Natural killer cell (primary cell): ENCODE data around the gene MRPS35. TPM values are rescaled to one million over a fixed set of nuclear protein-coding genes. Genes with fewer than 3 reads are reported as not detected.

Experiments used
- ATAC-seq, 3 donors: fragments of 150-1000 bp in 2 of 3; fragments of 200-7000 bp in 1 of 3; cut with Tn5 transposase; 1 replicate in 1 of 3; 2 replicates in 2 of 3; pipeline ENCODE4 v1.10.0; 2021; ENCODE audit warnings: mild to moderate bottlenecking in 2 of 3, moderate library complexity in 2 of 3
- DNase-seq, 2 donors: peaks; one replicate each; pipeline versions ENCODE4 v3.0.0 to v3.0.0-alpha.2; 2013 to 2021; ENCODE audit warnings: mixed read lengths in 1 of 2
- H3K27ac ChIP-seq: one replicate; pipeline ENCODE4 v1.5.1; 2013; ENCODE audit warnings: mild to moderate bottlenecking, low read length
- H3K27me3 ChIP-seq: one replicate; pipeline ENCODE4 v1.6.1; 2013; ENCODE audit warnings: low read length; ENCODE audit not compliant: control insufficient read depth, insufficient read depth
- H3K36me3 ChIP-seq: one replicate; pipeline ENCODE4 v1.6.1; 2013; ENCODE audit warnings: low read length; ENCODE audit not compliant: control insufficient read depth, insufficient read depth
- H3K4me1 ChIP-seq: one replicate; pipeline ENCODE4 v1.6.1; 2013; ENCODE audit warnings: low read length; ENCODE audit not compliant: control insufficient read depth, insufficient read depth
- H3K4me3 ChIP-seq: one replicate; pipeline ENCODE4 v1.5.1; 2013; ENCODE audit warnings: low read length
- H3K9me3 ChIP-seq: one replicate; pipeline ENCODE4 v1.6.1; 2013; ENCODE audit warnings: low read length; ENCODE audit not compliant: control insufficient read depth, insufficient read depth
- H3K27ac Mint-ChIP-seq, 2 donors: one replicate each; pipeline ENCODE4 v1.8.0; 2022; ENCODE audit warnings: mild to moderate bottlenecking in 2 of 2, mixed read lengths in 2 of 2, moderate library complexity in 1 of 2
- H3K27me3 Mint-ChIP-seq, 2 donors: one replicate each; pipeline ENCODE4 v1.8.0; 2022; ENCODE audit warnings: low read depth in 2 of 2, mixed read lengths in 2 of 2
- H3K36me3 Mint-ChIP-seq: one replicate; pipeline ENCODE4 v1.8.0; 2022; ENCODE audit warnings: mixed read lengths
- H3K4me1 Mint-ChIP-seq, 2 donors: one replicate each; pipeline ENCODE4 v1.8.0; 2022; ENCODE audit warnings: mixed read lengths in 2 of 2
- H3K4me3 Mint-ChIP-seq: one replicate; pipeline ENCODE4 v1.8.0; 2022; ENCODE audit warnings: mild to moderate bottlenecking, moderate library complexity, mixed read lengths
- H3K9me3 Mint-ChIP-seq, 2 donors: one replicate each; pipeline ENCODE4 v1.8.0; 2022; ENCODE audit warnings: mixed read lengths in 2 of 2
- CTCF ChIP-seq: fragments of 200-600 bp; IDR thresholded peaks from one replicate; pipeline ENCODE4 v1.8.0; 2022; ENCODE audit warnings: antibody characterized with exemption
- WGBS: methylation state at CpG from one replicate; pipeline ENCODE4 v1.1.7; 2013; ENCODE audit warnings: missing lambda C conversion rate; ENCODE audit not compliant: insufficient coverage; 5-methylcytosine and 5-hydroxymethylcytosine counted together
- intact Hi-C: fragments of 100-400 bp; cut with micrococcal nuclease; formaldehyde crosslinking; loops from one replicate; pipeline ENCODE4 v1.14.2; 2022
- total RNA-seq, 4 donors: library from RNA; stranded (reverse); fragments of 120-200 nt in 1 of 4; gene quantifications; one replicate each; pipeline versions ENCODE4 v1.2.3 to v1.2.4, GENCODE V29; 2013 to 2022

The MRPS35 gene
- total RNA-seq, 3 donors from 2014 or later (not counting 1 experiment from before 2014, with no cell fraction given) = 16.7 to 20.5 (median 18.6) TPM

DNA sequence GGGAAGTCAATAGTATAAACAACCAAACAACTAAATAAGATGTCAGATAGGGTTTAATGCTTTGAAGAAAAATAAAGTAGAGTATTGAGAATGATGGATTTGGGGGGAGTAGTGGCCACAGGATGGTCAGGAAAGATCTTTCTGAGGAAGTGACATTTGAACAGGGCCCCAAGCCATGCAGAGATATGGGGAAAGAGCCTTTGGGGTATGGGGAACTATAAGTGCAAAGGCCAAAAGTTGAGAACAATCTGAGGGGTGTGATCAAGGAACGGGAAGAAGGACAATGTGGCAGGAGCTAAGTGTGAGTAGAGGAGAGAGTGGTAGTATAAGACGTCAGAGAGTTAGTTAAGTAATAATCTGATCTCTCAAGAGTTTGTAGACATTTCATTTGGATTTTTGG is 1.3 kb downstream of the MRPS35 start:
- intact Hi-C loops = loop anchor here (2.0 kb wide), 1 partner anchor 187 kb away; the partner anchor contains the start of gene PPFIBP1
- no peak overlapping the region for H3K27ac ChIP-seq
- 82% methylated on average over 2 of the region's 2 CpGs for WGBS
- H3K27ac Mint-ChIP-seq = peak overlapping the region in 1 of 2 donors; percentile 90
- no peaks in the 10 kb centered on the region for H3K9me3 Mint-ChIP-seq
- no peak for ATAC-seq
- peaks cover 12% of the 10 kb centered on the region for H3K4me1 ChIP-seq
- TF ChIP-seq CTCF = no peak
- no peak overlapping the region for H3K4me3 ChIP-seq
- peaks cover 2% of the 10 kb centered on the region for H3K27me3 ChIP-seq
- no peaks in the 10 kb centered on the region for H3K9me3 ChIP-seq
- DNase-seq = no peak
- peaks cover 28 to 39% of the 10 kb centered on the region in 2 donors for H3K4me1 Mint-ChIP-seq
- H3K4me3 Mint-ChIP-seq = peak overlapping the region; percentile 95
- peaks cover 10% of the 10 kb centered on the region for H3K36me3 ChIP-seq
- H3K36me3 Mint-ChIP-seq = no peaks in the 10 kb centered on the region
- peaks cover 0 to 3% of the 10 kb centered on the region in 2 donors for H3K27me3 Mint-ChIP-seq

DNA sequence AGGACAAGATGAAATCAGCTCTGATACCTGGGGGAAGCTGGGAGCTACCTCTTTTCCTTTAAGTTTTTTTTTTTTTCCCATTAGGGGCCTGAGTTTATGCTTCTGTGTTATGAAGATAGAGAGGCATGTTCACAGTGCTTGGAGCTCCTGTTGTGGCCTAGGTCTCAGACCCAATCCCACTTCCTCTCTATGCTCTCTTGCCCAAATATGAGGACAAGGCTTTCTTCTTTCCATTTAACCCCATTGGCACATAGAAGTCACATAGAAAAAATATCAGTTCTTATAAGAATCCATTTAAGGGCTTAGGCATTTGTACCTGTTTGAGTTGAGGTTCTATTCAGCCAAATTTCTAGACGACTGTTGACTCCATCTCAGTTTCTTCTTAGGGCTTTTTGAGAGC is 12.6 kb downstream of the MRPS35 start:
- peaks cover 49% of the 10 kb centered on the region for H3K36me3 ChIP-seq
- H3K9me3 Mint-ChIP-seq = no peaks in the 10 kb centered on the region
- 88% methylated on average over 1 of the region's 1 CpG for WGBS
- DNase-seq (no peak), ATAC-seq (no peak)
- no peaks in the 10 kb centered on the region for H3K27me3 Mint-ChIP-seq
- H3K4me1 ChIP-seq = no peaks in the 10 kb centered on the region
- no peak overlapping the region for H3K4me3 Mint-ChIP-seq
- no peaks in the 10 kb centered on the region for H3K36me3 Mint-ChIP-seq
- H3K9me3 ChIP-seq = no peaks in the 10 kb centered on the region
- no peak overlapping the region for H3K27ac Mint-ChIP-seq
- H3K27ac ChIP-seq = no peak overlapping the region
- no peaks in the 10 kb centered on the region for H3K4me1 Mint-ChIP-seq
- H3K4me3 ChIP-seq = no peak overlapping the region
- H3K27me3 ChIP-seq = no peaks in the 10 kb centered on the region
- no peak for TF ChIP-seq CTCF
- intact Hi-C loops = no loop called here

DNA sequence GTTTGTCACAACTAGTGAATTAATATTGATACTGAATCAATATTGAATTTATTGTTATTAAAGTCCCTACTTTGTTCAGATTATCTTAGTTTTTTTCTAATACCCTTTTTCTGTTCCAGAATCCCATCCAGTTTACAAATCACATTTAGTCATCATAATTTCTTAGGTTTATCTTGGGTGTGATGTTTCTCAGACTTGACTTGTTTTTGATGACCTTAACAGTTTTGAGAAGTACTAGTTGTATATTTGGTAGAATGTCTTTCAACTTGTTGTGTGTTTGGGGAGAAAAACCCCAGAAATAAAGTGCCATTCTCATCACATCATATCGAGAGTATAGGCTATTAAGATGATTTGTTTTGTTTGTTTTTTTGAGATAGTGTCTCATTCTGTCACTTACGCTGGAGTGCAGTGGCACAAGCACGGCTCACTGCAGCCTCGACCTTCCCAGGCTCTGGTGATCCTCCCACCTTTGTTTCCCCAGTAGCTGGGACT is 19.5 kb downstream of the MRPS35 start:
- ATAC-seq (no peak), DNase-seq (no peak)
- no peaks in the 10 kb centered on the region for H3K27me3 ChIP-seq
- 100% methylated on average over 3 of the region's 4 CpGs for WGBS
- H3K4me1 ChIP-seq = no peaks in the 10 kb centered on the region
- no peak overlapping the region for H3K27ac ChIP-seq
- no peaks in the 10 kb centered on the region for H3K27me3 Mint-ChIP-seq
- no peaks in the 10 kb centered on the region for H3K9me3 Mint-ChIP-seq
- no peaks in the 10 kb centered on the region for H3K9me3 ChIP-seq
- no peak overlapping the region for H3K27ac Mint-ChIP-seq
- H3K4me3 ChIP-seq = no peak overlapping the region
- TF ChIP-seq CTCF = no peak
- no peaks in the 10 kb centered on the region for H3K4me1 Mint-ChIP-seq
- no peaks in the 10 kb centered on the region for H3K36me3 Mint-ChIP-seq
- intact Hi-C loops = no loop called here
- peaks cover 35% of the 10 kb centered on the region for H3K36me3 ChIP-seq
- no peak overlapping the region for H3K4me3 Mint-ChIP-seq

- H3K36me3 ChIP-seq = peaks cover 31% of the 10 kb centered on the region
- WGBS = 92% methylated on average over 2 of the region's 2 CpGs
Observed at GRCh38 chr12:27732281-27732680, 21.6 kb downstream of the MRPS35 start.

More at GRCh38 chr12:27732281-27732680, 21.6 kb downstream of the MRPS35 start:
- H3K36me3 Mint-ChIP-seq = peaks cover 2% of the 10 kb centered on the region
- Histone ChIP-seq H3K27me3 (no peaks in the 10 kb centered on the region), H3K4me1 (no peaks in the 10 kb centered on the region), H3K27ac (no peak overlapping the region), H3K4me3 (no peak overlapping the region), H3K9me3 (no peaks in the 10 kb centered on the region)
- no peaks in the 10 kb centered on the region for H3K9me3 Mint-ChIP-seq
- peak in 1 of 2 donors; percentile 7 for DNase-seq
- no peak for TF ChIP-seq CTCF
- no peak overlapping the region for H3K27ac Mint-ChIP-seq
- no peaks in the 10 kb centered on the region for H3K27me3 Mint-ChIP-seq
- H3K4me3 Mint-ChIP-seq = no peak overlapping the region
- no peaks in the 10 kb centered on the region for H3K4me1 Mint-ChIP-seq
- no peak for ATAC-seq
- intact Hi-C loops = loop anchor here (2.0 kb wide), 1 partner anchor 209 kb away; no protein-coding TSS in a partner anchor
